ENCODE data around the gene UBE2Q2.
"Not testable (repeated sequence)": the region's sequence is repeated elsewhere in the genome, so short reads cannot be mapped to it uniquely, and the experiment has no call there.

UBE2Q2 gene

DNA sequence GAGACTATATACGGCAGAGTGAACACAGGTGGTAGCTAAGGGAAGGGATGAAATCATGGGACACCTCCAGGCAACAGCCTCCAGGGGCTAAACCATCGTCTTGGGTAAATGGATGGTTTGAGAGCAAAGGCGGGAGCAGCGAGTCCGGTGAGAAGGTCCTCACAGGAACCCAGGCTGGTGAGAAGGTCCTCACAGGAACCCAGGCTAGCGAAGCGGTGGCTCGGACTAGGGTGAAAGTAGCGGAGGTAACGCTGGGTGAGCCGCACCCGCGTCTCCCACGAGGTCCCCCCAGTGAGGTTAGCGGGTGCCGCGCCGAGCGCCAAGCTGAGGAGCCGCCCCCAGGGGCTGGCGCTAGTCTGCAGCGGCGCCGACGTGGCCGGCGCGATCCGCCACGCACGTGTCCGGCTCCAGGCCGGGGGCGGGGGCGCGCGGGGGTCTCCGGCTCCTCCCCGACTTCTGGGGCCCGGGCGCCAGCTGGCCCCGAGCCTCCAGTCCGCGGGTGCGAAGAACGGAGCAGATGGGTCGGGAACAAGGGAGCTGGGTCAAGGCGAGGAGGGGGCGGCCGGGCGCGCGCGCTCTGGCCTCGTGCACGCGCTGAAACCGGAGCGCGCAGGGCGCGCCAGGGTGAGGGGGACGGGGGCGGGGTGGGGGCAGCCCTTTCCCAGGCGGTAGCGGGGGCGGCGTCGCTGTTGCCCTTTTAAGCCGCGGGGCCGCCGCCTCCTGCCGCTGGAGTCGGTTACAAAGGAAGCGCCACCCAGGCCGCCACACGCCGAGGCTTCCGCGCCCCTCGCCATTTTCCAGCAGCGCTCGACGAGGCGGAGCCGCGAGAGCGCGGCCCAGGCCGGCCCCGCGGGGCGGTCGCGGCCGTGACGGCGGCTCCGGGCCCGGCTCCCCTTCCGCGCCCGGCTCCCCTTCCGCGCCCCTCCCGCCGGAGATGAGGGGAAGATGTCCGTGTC, at the start of gene UBE2Q2:
Gene UBE2Q2, plus strand, starts transcription at position 726 of the 956 bp plus-strand sequence. Its CDS starts 220 bp downstream, at position 946.
- DNase-seq = no peak

DNA sequence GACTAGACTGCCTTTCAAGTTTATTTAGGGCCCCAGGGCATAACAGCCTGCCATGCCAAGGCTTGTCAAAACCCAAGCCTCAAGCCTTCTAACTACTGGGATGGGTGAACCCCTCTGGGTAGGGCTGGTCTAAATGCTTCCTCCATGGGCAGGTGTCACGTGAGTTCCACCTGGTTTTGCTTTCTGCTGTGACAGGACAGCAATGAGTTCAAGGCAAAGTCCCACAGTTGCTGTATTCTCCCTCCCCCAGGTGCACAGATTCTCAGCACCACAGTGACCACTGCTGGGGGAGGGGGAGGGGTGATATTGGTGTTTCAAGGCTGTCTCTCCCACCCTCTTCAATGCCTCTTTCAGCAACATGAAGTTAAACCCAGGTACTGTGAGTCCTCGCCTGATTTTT, 46.9 kb upstream of the UBE2Q2 start:
- no peak for DNase-seq

DNA sequence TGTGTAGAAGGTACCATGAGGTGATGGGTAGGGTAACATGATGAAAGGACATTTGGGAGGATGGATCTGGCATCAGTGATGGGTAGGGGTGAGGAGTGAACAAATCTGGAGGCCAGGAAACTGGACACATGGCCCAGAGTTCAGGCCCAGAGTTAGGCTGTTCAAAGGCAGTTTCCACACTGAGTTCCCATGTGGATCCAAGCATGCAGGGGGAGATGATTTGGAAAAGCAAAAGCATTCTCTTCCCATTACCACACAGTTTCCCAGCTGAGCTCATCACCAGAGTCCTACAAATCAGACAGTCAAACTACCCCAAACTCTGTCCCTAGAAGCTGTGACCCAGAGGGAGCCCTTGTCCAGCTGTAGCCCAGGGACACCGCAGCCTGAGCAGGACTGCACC, 46.1 kb upstream of the UBE2Q2 start:
- DNase-seq = not testable (repeated sequence)

DNA sequence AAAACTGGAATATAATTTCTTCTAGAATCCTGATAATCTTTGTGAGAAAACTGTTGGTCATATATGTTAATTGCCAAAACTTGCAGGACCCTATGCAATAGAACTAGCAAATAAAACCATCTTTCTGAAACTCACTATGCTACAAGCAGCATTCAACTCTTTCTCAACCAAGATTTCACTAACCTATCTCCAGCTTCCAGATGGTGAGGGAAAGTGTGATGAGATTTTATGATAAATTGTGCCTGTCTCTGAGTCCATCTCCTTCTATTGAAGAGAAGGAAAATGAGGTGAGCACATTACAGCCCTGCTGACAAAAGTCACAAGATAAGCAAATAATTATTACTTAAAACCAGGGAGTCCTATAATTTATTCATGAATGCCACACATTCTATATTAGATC, 44.1 kb upstream of the UBE2Q2 start:
- no peak for DNase-seq

DNA sequence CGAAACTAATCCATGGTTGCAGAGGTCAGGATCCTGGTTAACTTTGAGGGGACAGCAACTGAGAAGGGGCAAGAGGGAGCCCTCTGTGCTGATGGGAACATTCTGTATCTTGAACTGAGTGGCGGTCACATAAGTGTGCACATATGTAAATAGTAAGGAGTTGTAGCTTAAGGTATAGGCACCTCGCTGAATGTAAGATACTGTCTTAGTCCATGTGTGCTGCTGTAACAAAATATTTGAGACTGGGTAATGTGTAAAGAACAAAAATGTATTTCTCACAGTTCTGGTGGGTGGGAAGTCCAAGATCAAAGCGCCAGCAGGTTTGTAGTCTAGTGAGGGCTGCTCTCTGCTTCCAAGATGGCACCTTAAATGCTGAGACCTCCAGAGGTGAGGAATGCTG, 42.8 kb upstream of the UBE2Q2 start:
- DNase-seq = not testable (repeated sequence)

DNA sequence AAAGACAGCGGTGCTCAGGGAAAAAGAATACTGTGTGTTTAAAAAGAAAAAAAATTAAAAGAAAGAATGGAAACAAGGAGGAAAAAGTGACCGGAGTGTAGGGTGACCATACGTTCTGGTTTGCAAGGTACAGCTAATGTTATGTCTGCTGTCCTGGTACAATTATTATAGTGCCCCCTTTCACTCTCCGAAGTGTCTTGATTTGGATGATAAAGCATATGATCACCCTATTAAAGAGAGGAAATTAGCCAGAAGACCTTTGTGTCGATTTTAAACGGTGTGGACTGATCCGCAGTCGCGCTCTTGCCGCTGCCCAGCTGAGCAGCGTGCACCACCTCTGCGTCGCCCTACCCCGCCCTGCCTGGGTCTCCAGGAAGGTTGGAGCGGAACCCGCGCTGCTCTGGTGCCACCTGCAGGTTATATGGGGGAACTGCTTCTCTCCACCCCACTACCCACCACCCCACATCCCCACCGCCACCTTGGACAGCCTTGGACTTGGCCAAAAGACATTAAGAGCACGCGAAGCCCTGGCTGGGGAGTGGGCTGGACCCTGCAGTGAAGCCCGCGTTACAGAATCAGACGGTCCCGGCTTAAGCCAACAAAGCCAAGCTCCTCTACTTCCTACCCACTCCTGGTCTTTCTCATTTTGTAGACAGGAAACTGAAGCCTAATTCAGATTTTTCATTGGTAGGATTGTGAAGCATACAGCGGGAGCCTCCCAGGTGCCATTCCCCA, 41.2 kb upstream of the UBE2Q2 start:
- no peak for DNase-seq

DNA sequence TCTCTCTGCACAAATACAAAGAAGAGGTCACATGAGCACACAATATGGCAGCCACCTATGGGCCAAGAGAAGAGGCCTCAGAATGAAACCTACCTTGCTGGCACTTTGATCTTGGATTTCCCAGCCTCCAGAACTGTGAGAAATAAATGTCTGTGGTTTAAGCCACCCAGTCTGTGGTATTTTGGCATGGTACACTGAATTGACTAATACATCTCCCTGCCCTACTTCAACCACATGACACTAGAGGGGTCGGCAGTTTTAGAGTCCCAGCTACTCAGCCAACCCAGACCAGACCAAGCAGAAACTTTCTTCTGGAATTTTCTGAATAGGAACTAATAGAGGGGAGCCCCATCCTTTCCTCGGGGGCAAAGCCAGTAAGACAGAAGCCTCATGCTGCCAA, 35.8 kb upstream of the UBE2Q2 start:
- not testable (repeated sequence) for DNase-seq

DNA sequence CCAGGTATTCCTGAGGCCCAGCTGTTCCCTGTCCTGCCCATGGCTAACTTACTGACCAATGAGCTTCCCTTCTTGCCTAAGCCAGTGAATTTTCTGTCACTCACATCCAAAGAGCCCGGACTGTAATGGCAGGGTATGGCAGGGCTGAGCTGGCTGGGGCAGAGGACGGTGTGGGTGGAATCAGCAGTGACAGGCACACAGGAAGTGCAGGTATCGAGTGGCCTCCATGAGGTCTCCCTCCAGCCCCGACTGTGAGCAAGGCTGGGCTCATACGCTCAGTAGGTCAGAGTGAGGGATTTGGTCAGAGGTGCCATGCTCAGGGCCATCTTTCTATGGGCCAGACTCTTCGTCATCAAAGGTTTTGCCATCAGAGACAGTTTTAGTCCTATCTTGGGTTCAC, 35.2 kb upstream of the UBE2Q2 start:
- DNase-seq = not testable (repeated sequence)

DNA sequence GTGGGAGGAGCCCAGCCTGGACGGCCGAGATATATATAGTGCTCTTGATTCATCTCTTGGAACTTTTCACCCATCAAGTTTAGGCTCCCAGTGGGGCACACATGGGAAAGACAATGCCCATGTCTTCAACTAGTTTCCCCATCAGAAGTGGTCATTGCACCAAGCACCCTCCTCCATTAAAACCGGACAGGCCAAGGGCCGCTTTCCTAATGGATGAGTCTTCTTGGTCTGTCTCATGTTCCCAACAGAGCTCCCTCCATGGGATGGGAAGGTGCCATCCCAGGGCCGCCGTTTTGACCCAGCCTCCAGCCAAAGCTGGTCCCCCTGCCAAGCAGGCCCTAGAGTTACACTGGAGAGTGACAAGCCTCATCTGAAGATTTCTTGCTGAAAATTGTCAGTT, 34.7 kb upstream of the UBE2Q2 start:
- DNase-seq = no peak

DNA sequence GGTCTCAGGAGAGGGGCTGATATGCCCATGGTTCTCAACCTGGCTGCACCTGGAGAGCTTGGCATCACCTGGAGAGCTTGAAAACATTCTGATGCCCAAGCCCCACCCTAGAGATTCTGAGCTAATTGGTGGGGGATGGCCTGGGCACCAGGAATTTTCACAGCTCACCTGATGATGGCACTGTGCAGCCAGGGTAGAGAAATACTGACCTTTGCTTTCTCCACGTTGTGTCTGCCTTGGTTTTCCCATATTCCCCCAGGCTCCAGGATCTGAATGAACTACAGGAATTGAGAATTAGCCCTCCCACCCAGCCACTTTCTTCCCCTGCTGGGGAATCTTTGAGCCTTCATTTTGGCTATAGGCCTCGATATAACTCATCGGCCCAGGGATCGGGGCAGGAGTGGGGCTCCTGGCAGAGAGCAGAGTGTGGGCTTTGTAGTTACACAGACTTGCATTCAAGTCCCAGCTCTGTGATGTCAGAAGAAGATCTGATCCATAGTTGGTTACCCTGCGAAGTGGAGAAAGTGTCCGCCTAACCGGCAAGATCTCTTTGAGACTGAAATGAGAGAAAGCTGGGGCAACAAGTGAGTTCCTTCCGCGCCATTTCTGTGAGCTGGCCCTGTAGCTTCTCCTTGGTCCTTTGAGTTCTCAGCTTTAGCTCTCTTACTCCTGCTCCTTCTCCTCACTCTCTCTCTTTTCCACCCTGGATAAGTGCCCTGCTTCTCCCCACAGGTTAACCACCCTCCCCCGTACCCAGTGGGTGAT, 33.1 kb upstream of the UBE2Q2 start:
- DNase-seq = no peak

DNA sequence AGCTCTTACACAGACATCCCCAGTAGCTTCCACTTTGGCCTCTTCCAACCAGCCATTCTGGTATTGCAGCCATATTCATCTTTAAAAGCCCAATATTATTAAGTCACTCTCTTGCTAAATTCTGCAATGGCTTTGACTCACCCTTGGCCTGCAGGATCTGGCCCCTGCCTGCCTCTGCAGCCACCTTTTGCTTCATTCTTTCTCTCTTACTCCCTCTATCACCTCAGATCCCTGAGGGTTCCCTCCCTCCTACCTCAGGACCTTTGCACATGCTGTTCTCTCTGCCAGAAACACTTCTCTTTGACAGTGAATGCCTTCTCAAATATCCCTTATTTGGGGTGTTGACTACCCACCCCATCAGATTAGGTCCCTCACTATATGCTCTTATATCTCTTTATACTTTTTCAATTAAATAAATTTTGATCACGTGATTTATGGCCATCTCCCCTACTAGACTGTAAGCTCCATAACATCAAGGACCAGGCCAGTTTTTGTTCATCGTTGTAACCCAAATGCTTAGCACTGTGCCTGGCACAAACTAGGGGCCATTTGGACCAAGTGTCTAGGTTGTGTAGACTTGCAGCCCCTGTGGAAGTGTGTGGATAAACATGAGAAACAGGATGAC, 32.3 kb upstream of the UBE2Q2 start:
- no peak for DNase-seq

DNA sequence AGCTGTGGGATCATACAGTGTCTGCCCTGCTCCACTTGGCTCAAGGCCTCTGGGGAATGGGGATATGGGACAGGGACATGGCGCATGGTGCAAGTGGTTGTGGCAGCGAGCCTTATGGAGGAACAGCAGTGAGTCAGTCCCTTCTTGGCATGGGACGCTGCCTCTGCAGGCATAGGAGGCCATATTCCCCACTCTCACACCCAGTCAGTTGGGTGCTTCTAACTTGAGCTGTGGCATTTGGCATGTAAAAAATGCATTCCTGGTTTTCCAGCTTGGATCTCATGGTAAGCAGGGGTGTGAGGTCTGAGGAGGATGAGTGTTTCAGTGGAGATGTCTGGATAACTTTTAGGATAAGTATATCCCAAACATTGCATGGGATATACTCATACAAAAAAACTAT, 31.6 kb upstream of the UBE2Q2 start:
- no peak for DNase-seq

DNA sequence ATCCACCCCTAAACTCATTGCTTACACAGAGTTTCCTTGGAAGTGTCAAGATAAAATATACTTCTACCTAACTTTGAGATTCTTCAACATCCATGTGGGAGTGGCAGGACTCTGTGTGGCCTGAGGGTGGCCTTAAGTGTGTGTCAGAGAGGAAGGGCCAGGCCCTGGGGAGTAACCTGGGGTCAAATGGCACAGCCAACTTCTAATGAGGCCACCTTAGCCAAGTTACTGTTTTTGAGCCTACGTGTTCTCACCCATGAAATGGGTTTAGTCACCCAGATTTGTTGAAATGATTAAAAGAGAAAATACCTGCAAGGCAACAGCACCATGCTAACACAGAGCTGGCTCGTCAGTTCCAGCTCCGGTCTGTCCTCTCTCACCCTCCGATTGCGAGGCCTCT, 28.5 kb upstream of the UBE2Q2 start:
- no peak for DNase-seq

DNA sequence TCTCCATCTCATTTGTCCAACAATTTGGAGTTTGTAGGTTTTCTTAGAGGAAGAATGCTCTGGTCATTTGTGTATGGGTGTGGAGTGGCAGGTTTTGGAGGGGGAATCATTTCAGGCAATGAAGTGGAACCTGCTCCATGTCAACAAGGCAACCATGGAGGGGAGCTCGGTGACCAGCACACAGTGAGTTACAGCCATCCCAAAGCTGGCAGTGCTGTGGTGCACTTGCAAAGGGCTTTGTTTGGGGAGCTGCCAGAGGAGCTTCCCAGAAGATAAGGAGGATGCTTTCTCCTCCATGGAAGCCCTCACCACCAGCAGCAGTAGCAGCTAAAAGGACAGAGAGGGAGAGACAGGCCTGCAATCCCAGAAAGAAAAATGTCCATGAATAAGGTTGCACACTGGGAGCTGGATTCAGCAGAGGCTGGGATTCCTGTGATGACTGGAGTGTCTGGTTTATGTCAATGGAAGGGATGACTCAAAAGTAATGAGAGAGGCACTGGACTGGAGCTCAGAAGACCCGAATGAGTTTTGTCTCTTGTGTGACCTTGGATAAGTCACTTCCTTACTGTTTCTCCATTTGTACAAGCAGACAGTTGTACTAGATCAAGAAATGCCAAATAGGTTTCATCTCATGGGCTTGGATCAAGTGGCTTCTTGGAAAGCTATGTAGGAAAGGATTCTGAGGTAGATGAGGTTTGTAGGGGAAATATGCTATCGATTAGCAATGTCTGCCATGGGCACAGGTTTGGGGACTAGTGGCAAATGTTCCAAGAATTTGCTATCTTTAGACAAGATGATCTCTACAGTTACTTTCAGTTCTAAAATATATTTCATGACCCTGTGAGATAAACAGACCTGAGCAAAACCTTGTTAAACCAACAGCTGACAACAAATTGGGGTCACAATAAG, 27.2 kb upstream of the UBE2Q2 start:
- no peak for DNase-seq

DNA sequence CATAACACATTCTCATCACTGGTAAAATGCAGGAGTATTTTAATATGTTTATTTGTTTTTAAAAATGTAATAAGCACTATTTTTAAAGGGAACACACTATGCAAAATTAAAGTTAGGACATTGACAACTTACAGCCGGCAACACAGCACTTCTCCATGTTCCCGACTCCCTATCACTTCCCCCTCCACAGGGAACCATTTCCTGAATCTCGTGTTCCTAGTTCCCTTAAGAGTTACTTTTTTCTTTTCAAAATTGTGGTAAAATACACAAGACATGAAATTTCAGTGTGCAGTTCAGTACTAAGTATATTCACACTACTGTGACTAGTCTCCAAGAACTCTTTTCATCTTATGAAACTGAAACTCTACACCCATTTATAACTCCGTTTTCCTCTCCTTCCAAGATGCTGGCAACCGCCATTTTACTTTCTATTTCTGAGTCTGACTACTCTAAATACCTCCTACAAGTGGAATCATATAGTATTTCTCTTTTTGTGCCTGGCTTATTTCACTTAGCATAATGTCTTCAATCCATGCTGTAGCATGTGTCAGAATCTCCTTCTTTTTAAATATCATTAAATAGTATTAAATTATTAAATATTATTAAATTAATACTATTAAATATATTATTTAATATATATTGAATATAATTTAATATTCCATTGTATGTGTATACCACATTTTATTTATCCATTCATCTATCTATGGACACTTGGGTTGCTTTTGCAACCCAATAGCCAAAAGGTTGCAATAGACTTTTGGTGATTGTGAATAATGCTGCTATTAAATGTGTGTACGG, 25.9 kb upstream of the UBE2Q2 start:
- no peak for DNase-seq

DNA sequence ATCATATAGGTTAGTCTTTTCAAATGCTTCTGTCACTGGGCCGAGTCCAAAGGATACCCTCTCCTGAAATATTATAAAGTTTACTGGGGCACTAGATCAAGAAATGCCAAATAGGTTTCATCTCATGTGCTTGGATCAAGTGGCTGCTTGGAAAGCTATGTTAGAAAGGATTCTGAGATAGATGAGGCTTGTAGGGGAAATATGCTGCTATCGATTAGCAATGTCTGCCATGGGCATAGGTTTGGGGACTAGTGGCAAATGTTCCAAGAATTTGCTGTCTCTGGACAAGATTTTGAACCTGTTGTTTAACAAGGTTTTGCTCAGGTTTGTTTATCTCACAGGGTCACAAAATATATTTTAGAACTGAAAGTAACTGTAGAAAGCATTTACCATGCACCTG, 23.0 kb upstream of the UBE2Q2 start:
- DNase-seq = no peak

DNA sequence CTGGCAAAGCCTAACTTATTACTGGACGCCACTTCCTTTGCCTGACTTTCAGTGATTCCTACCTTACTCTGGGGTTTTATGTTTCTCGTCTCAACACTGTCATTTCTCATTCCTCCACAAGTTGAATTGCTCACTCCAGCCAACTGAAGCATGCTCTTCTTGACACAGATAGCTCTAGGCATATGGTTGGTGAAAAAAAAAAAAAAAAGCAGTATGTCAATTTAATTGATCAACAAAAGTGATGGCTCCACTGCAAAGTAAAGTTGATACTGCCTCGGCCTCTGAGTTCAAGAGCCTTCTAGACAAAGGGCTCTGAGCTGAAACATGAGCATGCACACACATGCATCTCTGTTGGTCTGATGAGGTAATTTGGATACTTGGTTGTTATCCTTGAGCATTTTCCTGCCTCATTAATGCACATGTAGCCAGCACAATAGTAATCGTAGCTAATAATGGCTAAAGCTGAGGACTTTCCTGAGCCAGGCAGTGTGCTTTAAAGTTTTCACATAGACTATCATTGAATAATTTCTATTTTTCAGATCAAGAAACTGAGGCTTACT, 21.4 kb upstream of the UBE2Q2 start:
- no peak for DNase-seq

DNA sequence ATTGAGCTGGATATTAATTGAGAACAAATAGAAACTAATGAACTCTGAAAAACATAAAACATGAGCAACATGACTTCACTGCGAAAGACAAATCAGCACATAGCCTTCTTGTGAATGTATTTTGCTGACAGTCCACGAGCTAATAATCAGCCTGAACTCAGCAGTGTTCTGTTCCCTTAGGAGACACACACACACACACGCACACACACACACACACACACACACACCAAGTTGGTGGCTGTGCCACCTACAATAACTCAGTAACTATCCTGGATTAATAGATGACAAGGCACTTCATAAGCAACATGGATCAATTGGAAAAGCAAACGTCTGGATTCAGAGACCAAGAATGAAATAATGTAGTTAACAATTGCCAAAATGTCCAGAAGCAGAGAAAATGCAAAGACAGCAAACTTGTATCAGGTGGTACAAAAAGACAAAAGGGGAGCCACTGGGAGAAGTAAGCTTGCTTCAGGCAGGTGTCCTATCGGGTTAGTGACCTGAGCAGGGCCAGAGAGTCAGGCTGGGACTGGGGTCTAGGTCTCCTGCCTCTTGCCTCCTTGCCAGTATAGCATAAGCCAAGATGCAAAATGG, 20.5 kb upstream of the UBE2Q2 start:
- no peak for DNase-seq

DNA sequence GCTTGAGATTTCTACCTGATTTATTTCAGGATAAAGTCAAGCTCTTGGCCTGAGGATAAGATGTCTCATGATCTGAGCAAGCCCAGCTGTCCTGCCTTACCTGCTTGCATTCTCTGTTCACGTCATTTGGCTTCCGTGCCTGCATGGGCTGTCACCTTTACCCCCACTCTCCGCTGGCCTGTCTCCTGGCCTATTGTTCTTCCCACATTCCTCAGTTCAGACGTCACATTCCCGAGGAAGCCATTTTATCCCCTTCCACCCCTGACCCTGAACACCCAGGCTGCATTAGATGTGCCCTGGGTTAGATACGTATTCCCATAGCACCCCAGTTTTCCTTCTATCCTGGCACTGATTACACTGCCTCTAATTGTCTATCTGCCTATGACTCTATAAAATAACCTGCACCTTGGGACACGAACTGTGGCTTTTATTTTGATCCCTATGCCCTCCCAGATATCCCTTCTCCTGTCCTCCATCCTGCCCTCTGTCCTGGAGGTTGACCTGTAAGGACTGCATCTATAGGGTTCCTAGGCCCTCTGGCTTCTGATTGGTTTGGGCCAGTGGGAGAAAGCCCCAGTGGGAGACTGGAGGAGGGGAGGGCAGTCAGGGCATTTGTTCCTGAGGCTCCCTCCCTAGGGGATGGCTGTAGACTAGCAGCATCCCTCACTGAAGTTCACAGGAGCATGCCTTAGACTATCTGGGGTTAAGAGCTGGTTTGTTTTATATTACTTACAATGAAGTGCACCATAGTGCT, 19.2 kb upstream of the UBE2Q2 start:
- no peak for DNase-seq
